Measurements from ENCODE around the gene PLXNC1.

The PLXNC1 gene

DNA sequence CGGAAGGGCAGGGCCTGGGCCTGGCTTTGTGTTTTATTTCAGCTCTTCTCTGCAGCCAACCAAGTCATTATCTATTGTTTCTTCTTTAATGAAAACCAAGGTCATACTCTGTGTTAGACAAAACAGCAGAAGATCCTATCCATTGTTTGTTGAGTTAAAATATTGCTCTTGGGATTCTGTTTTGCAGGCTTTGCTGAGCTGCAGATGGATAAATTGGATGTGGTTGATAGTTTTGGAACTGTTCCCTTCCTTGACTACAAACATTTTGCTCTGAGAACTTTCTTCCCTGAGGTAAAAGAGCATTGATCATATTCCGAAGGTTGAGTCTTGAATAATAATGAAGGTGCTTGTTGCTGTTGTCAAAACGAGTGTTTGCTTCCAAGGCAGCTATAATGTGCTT lies 106.6 kb downstream of the PLXNC1 start:
- Histone ChIP-seq H3K36me3 (ENCODE audit: insufficient read depth, low read length) (no peaks in the 10 kb centered on the region; the same call in 1 of the 2 replicates), H3K4me1 (ENCODE audit: insufficient read depth, low read length, severe bottlenecking) (peaks cover 19% of the 10 kb centered on the region), H3K79me2 (ENCODE audit: insufficient read depth, low read length) (no peaks in the 10 kb centered on the region), H3K9me3 (ENCODE audit: low read length) (no peaks in the 10 kb centered on the region), H3K9ac (ENCODE audit: low read length) (no peak overlapping the region), H3K4me3 (ENCODE audit: low read depth, low read length, poor library complexity, severe bottlenecking) (no peak overlapping the region), H3K9me2 (ENCODE audit: low read depth, low read length) (no peaks in the 10 kb centered on the region), H4K20me1 (ENCODE audit: insufficient read depth, low read length) (no peaks in the 10 kb centered on the region), H3K27me3 (ENCODE audit: insufficient read depth, low read length) (no peaks in the 10 kb centered on the region), H2AFZ (ENCODE audit: low read length) (no peak overlapping the region), H3K27ac (ENCODE audit: low read depth, low read length, poor library complexity, severe bottlenecking) (no peak overlapping the region), H3K4me2 (ENCODE audit: low read length) (no peak overlapping the region), H3F3A (ENCODE audit: insufficient read depth, low read length) (no peaks in the 10 kb centered on the region)
- TF ChIP-seq, protein P1, sequence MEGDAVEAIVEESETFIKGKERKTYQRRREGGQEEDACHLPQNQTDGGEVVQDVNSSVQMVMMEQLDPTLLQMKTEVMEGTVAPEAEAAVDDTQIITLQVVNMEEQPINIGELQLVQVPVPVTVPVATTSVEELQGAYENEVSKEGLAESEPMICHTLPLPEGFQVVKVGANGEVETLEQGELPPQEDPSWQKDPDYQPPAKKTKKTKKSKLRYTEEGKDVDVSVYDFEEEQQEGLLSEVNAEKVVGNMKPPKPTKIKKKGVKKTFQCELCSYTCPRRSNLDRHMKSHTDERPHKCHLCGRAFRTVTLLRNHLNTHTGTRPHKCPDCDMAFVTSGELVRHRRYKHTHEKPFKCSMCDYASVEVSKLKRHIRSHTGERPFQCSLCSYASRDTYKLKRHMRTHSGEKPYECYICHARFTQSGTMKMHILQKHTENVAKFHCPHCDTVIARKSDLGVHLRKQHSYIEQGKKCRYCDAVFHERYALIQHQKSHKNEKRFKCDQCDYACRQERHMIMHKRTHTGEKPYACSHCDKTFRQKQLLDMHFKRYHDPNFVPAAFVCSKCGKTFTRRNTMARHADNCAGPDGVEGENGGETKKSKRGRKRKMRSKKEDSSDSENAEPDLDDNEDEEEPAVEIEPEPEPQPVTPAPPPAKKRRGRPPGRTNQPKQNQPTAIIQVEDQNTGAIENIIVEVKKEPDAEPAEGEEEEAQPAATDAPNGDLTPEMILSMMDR (IDR thresholded peaks at IDR 0.05; ENCODE audit: low read length) = no peak
- no peak for TF ChIP-seq EZH2 (IDR thresholded peaks at IDR 0.05; ENCODE audit: borderline replicate concordance, low read length)

DNA sequence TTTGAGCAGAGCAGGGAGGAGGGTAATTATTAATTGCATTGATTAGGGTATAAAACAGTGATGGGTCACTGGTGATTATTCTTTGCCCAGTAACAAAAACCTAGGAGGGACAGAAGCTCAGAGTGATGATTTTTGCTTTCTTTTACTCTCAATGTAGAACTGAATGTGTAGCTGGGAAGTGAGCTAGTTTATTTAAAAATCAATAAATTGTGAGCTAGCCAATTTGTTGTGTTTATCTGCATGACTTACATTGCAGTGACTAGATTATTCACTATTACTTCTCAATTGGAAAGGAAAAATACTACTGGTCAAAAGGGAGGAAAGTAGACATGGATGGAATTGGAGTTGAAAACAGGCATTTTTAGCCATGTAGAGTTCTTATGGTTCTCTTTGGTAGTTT lies 107.1 kb downstream of the PLXNC1 start:
- H3K36me3 ChIP-seq (ENCODE audit: insufficient read depth, low read length) = no peaks in the 10 kb centered on the region; the same call in 1 of the 2 replicates

DNA sequence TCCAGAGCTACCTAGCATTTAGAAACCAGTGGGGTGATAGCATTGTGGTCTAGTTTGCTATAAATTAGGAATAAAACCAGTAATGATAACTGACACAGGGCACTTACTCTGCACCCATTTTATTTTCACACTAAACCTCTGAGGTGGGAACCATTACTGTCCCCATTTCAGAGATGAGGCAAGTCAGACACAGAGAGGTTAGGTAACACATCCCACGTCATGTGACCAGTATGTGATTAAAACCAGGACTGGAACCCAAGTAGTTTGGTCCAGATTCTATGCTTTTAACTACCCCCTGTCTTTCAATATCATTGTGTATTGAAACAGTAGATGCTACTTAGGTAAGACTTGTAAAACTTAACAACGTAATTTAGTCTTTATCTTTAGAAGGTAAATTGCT lies 110.2 kb downstream of the PLXNC1 start:
- Histone ChIP-seq H3K9ac (ENCODE audit: low read length) (no peak overlapping the region; the same call in 1 of the 2 replicates), H3K9me2 (ENCODE audit: low read depth, low read length) (no peaks in the 10 kb centered on the region), H3K27ac (ENCODE audit: low read depth, low read length, poor library complexity, severe bottlenecking) (peak overlapping the region; percentile 69), H3F3A (ENCODE audit: insufficient read depth, low read length) (0 out of 2 replicates have a peak, but pooled peaks cover 4% of the 10 kb centered on the region), H3K27me3 (ENCODE audit: insufficient read depth, low read length) (no peaks in the 10 kb centered on the region), H4K20me1 (ENCODE audit: insufficient read depth, low read length) (no peaks in the 10 kb centered on the region), H3K4me1 (ENCODE audit: insufficient read depth, low read length, severe bottlenecking) (peaks cover 47% of the 10 kb centered on the region), H3K36me3 (ENCODE audit: insufficient read depth, low read length) (no peaks in the 10 kb centered on the region; the same call in 1 of the 2 replicates), H3K9me3 (ENCODE audit: low read length) (no peaks in the 10 kb centered on the region), H3K4me2 (ENCODE audit: low read length) (peak overlapping the region; percentile 72), H3K79me2 (ENCODE audit: insufficient read depth, low read length) (no peaks in the 10 kb centered on the region), H2AFZ (ENCODE audit: low read length) (peak overlapping the region; percentile 95), H3K4me3 (ENCODE audit: low read depth, low read length, poor library complexity, severe bottlenecking) (no peak overlapping the region)
- TF ChIP-seq, protein P1 (IDR thresholded peaks at IDR 0.05; ENCODE audit: low read length) = no peak
- no peak for TF ChIP-seq EZH2 (IDR thresholded peaks at IDR 0.05; ENCODE audit: borderline replicate concordance, low read length)

More for the DNA sequence above, 107.1 kb downstream of the PLXNC1 start:
- H3K9me2 ChIP-seq (ENCODE audit: low read depth, low read length) = no peaks in the 10 kb centered on the region
- no peak overlapping the region for H3K9ac ChIP-seq (ENCODE audit: low read length)
- H2AFZ ChIP-seq (ENCODE audit: low read length) = no peak overlapping the region
- H4K20me1 ChIP-seq (ENCODE audit: insufficient read depth, low read length) = no peaks in the 10 kb centered on the region
- no peak overlapping the region for H3K4me3 ChIP-seq (ENCODE audit: low read depth, low read length, poor library complexity, severe bottlenecking)
- H3K9me3 ChIP-seq (ENCODE audit: low read length) = no peaks in the 10 kb centered on the region
- TF ChIP-seq, protein P1 (IDR thresholded peaks at IDR 0.05; ENCODE audit: low read length) = no peak
- no peak for TF ChIP-seq EZH2 (IDR thresholded peaks at IDR 0.05; ENCODE audit: borderline replicate concordance, low read length)
- peaks cover 19% of the 10 kb centered on the region for H3K4me1 ChIP-seq (ENCODE audit: insufficient read depth, low read length, severe bottlenecking)
- H3F3A ChIP-seq (ENCODE audit: insufficient read depth, low read length) = no peaks in the 10 kb centered on the region
- no peaks in the 10 kb centered on the region for H3K27me3 ChIP-seq (ENCODE audit: insufficient read depth, low read length)
- no peaks in the 10 kb centered on the region for H3K79me2 ChIP-seq (ENCODE audit: insufficient read depth, low read length)
- H3K4me2 ChIP-seq (ENCODE audit: low read length) = no peak overlapping the region
- H3K27ac ChIP-seq (ENCODE audit: low read depth, low read length, poor library complexity, severe bottlenecking) = no peak overlapping the region

All from OCI-LY1 (cell line).